Loucy (cell line): ENCODE results near the gene ASB16.

Source experiments
- H2AFZ ChIP-seq: fragments of 200-600 bp; sonication (generic); 2 replicates; pipeline ENCODE4 v1.6.0; 2016; ENCODE audit warnings: antibody characterized with exemption, mild to moderate bottlenecking, low read length, moderate library complexity
- H3F3A ChIP-seq: fragments of 200-600 bp; 2 replicates; pipeline ENCODE4 v1.6.0; 2016; ENCODE audit warnings: antibody characterized with exemption, low read depth, mild to moderate bottlenecking
- H3K27me3 ChIP-seq: fragments of 200-600 bp; sonication (generic); 2 replicates; pipeline ENCODE4 v1.6.1; 2014; ENCODE audit warnings: low read length, mild to moderate bottlenecking; ENCODE audit not compliant: insufficient read depth, poor library complexity, severe bottlenecking
- H3K36me3 ChIP-seq: fragments of 200-600 bp; sonication (generic); 2 replicates; pipeline ENCODE4 v1.6.1; 2016; ENCODE audit warnings: low read length; ENCODE audit not compliant: insufficient read depth
- H3K4me1 ChIP-seq: fragments of 200-600 bp; sonication (generic); 2 replicates; pipeline ENCODE4 v1.5.1; 2014; ENCODE audit warnings: low read length, mild to moderate bottlenecking; ENCODE audit not compliant: insufficient read depth, poor library complexity, severe bottlenecking
- H3K4me2 ChIP-seq: fragments of 200-600 bp; sonication (generic); 2 replicates; pipeline ENCODE4 v1.6.0; 2014; ENCODE audit warnings: antibody characterized with exemption, low read length, low read depth, mild to moderate bottlenecking; ENCODE audit not compliant: poor library complexity, severe bottlenecking
- H3K4me3 ChIP-seq: fragments of 200-600 bp; sonication (generic); 2 replicates; pipeline ENCODE4 v1.5.1; 2014; ENCODE audit warnings: low read length, mild to moderate bottlenecking, mixed read lengths; ENCODE audit not compliant: poor library complexity, severe bottlenecking
- H3K79me2 ChIP-seq: fragments of 200-600 bp; sonication (generic); 2 replicates; pipeline ENCODE4 v1.6.1; 2014; ENCODE audit warnings: low read length; ENCODE audit not compliant: insufficient read depth
- H3K9ac ChIP-seq: fragments of 200-600 bp; sonication (generic); 2 replicates; pipeline ENCODE4 v1.6.0; 2014; ENCODE audit warnings: mild to moderate bottlenecking, low read depth, low read length, moderate library complexity; ENCODE audit not compliant: poor library complexity, severe bottlenecking
- H3K9me2 ChIP-seq: fragments of 200-600 bp; sonication (generic); replicated peaks from 2 replicates; pipeline ENCODE4 v1.6.1; 2016; ENCODE audit warnings: low read depth, low read length, mixed read lengths
- H3K9me3 ChIP-seq: fragments of 200-600 bp; sonication (generic); 2 replicates; pipeline ENCODE4 v1.6.1; 2014; ENCODE audit warnings: mild to moderate bottlenecking, antibody characterized with exemption, low read length, low read depth; ENCODE audit not compliant: insufficient read depth
- H4K20me1 ChIP-seq: fragments of 200-600 bp; sonication (generic); 2 replicates; pipeline ENCODE4 v1.6.0; 2014; ENCODE audit warnings: antibody characterized with exemption, low read length, mild to moderate bottlenecking; ENCODE audit not compliant: insufficient read depth, poor library complexity, severe bottlenecking
- EZH2phosphoT487 ChIP-seq: fragments of 200-600 bp; IDR thresholded peaks from 2 replicates; pipeline ENCODE4 v1.6.1; 2018; ENCODE audit warnings: antibody characterized with exemption, mild to moderate bottlenecking, moderate library complexity, borderline replicate concordance
- TF ChIP-seq, protein P1 (sequence below): fragments of 200-600 bp; sonication (generic); conservative IDR thresholded peaks from 2 replicates; pipeline ENCODE4 v1.5.1; 2014; ENCODE audit warnings: mild to moderate bottlenecking, antibody characterized with exemption, low read length

The ASB16 gene

DNA sequence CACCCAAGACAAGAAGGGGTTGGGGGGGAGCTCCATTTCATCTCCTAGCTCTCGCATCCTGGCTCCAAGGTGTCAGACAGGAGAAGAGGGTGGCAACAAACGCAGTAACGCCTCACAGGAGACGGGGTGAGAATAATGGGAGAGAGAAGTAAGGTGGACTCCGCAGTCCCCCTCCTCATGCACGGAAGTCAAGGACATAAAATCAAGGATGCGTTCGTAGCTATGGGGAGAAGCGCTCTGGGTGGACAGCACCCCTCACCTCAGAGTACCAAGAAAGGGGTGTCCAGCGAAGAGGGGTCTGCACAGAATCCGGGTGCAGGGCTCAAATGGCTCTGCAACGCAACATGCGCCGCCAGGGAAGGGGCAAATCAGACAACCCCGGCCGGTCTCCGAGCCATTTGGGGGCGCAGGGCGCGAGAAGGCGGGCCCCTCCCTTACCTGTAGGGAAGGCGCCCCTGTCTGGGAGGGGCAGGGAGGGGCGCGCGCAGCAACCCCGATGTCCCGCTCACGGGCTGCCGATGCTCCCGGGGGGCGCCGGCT is 47.6 kb upstream of the ASB16 start:
- Histone ChIP-seq H3K27me3 (no peaks in the 10 kb centered on the region), H2AFZ (peak overlapping the region; percentile 78), H3K4me1 (peaks cover 47% of the 10 kb centered on the region), H3K9me3 (no peaks in the 10 kb centered on the region), H4K20me1 (peaks cover 30% of the 10 kb centered on the region), H3K4me2 (peak overlapping the region; percentile 88), H3K36me3 (no peaks in the 10 kb centered on the region), H3K9me2 (no peaks in the 10 kb centered on the region), H3K4me3 (peak overlapping the region; percentile 79), H3F3A (no peaks in the 10 kb centered on the region), H3K79me2 (peaks cover 53% of the 10 kb centered on the region), H3K9ac (peak overlapping the region; percentile 79)
- TF ChIP-seq EZH2phosphoT487 = no peak
- TF ChIP-seq, protein P1, sequence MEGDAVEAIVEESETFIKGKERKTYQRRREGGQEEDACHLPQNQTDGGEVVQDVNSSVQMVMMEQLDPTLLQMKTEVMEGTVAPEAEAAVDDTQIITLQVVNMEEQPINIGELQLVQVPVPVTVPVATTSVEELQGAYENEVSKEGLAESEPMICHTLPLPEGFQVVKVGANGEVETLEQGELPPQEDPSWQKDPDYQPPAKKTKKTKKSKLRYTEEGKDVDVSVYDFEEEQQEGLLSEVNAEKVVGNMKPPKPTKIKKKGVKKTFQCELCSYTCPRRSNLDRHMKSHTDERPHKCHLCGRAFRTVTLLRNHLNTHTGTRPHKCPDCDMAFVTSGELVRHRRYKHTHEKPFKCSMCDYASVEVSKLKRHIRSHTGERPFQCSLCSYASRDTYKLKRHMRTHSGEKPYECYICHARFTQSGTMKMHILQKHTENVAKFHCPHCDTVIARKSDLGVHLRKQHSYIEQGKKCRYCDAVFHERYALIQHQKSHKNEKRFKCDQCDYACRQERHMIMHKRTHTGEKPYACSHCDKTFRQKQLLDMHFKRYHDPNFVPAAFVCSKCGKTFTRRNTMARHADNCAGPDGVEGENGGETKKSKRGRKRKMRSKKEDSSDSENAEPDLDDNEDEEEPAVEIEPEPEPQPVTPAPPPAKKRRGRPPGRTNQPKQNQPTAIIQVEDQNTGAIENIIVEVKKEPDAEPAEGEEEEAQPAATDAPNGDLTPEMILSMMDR = no peak

DNA sequence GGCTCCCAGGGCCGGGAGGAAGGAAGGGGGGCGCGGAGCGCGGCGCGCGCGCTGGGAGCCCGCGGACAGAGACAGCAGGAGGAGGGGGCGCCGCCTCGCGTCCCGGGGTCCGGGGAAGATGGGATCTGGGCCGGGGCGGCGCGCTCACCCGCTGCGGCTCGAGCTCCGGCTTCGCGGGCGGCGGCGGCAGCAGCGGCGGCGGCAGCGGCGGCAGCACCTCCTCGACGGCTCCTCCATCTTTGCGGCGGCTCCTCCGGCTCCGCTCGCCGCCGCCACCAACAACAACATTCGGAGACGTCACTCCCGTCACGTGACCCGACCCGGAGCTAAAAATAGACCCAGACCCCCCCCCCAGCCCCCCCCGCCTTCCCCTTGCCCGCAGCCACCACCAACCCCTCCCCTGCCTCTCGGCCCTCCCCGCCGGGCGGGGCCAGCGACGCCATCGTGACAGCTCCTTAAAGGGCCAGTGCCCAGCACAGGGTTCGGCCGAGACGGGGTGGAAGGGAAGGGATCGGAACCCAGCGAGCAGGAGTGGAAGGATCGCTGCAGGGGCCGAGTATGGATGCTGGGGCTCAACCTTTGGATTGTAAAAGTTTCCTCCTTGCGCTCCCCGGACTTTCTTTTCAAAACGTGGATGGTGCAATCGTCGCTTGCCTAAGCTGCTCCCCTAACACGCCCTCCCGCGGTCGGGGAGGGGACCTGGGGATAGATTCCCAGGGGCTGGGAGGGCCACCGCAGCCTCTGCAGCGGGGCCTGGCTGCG is 47.0 kb upstream of the ASB16 start, which contains the start of gene HDAC5:
Gene HDAC5, minus strand, starts transcription at position 286 of the 762 bp plus-strand sequence. CDS start 6,126 bp downstream, outside the sequence.
- H3K4me3 ChIP-seq = peak within 1 kb of the TSS; percentile 79
- H2AFZ ChIP-seq = peak within 1 kb of the TSS; percentile 100
- no peaks in the 10 kb centered on the region for H3K9me3 ChIP-seq
- peaks cover 28% of the 10 kb centered on the region for H4K20me1 ChIP-seq
- H3K9ac ChIP-seq = peak within 1 kb of the TSS; percentile 79
- TF ChIP-seq, protein P1 = peak; percentile 66
- TF ChIP-seq EZH2phosphoT487 = no peak
- H3K27me3 ChIP-seq = no peaks in the 10 kb centered on the region
- H3K4me2 ChIP-seq = peak within 1 kb of the TSS; percentile 88
- H3K4me1 ChIP-seq = peaks cover 41% of the 10 kb centered on the region
- no peaks in the 10 kb centered on the region for H3K9me2 ChIP-seq
- H3F3A ChIP-seq = no peaks in the 10 kb centered on the region
- no peaks in the 10 kb centered on the region for H3K36me3 ChIP-seq
- peaks cover 47% of the 10 kb centered on the region for H3K79me2 ChIP-seq

DNA sequence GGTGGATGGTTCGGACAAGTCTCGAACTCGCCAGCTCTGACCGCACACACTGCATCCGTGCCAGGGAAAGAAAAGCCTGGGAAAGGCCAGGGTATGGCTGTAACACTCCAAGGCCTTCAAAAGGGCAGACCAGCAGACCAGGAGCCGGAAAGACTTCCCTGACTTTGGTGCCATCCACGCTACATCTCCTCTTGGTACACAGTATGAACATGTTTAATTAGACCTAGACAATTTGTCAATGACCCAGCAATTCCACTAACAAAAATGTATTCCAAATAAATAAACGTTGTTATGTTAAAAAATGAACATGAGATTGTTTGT is 46.4 kb upstream of the ASB16 start:
- H3K27me3 ChIP-seq = no peaks in the 10 kb centered on the region
- no peaks in the 10 kb centered on the region for H3K9me3 ChIP-seq
- H3K79me2 ChIP-seq = peaks cover 41% of the 10 kb centered on the region
- peaks cover 35% of the 10 kb centered on the region for H3K4me1 ChIP-seq
- H2AFZ ChIP-seq = peak overlapping the region; percentile 100
- H3F3A ChIP-seq = no peaks in the 10 kb centered on the region
- no peak for TF ChIP-seq EZH2phosphoT487
- TF ChIP-seq, protein P1 = 0 out of 2 replicates have a peak, but pooled peaks have one; percentile 9
- no peaks in the 10 kb centered on the region for H3K9me2 ChIP-seq
- H3K36me3 ChIP-seq = no peaks in the 10 kb centered on the region
- peak overlapping the region; percentile 79 for H3K4me2 ChIP-seq
- H3K9ac ChIP-seq = peak overlapping the region; percentile 75
- H3K4me3 ChIP-seq = peak overlapping the region; percentile 79
- peaks cover 24% of the 10 kb centered on the region for H4K20me1 ChIP-seq
